DND-41 (cell line): Measurements from ENCODE around the gene MOB3B.

Experiments
- CTCF ChIP-seq: IDR thresholded peaks from 2 replicates; pipeline ENCODE4 v1.5.1; 2012; ENCODE audit warnings: borderline replicate concordance, low read length, moderate library complexity, mild to moderate bottlenecking; ENCODE audit not compliant: poor library complexity, severe bottlenecking; ENCODE audit errors: extremely low read depth
- EZH2 ChIP-seq: IDR thresholded peaks from 3 replicates; pipeline ENCODE4 v1.6.1; 2012; ENCODE audit warnings: borderline replicate concordance, low read depth, mild to moderate bottlenecking, moderate library complexity, low read length, inconsistent platforms; ENCODE audit not compliant: severe bottlenecking

- TF ChIP-seq CTCF = no peak
- no peak for TF ChIP-seq EZH2
Observed at GRCh38 chr9:27432308-27432707, 97.3 kb downstream of the MOB3B start.
